ENCODE data around the gene SND1.
"Not testable (repeated sequence)": the region's sequence is repeated elsewhere in the genome, so short reads cannot be mapped to it uniquely, and the experiment has no call there.

SND1 gene

GRCh38 chr7:127821146-127821545 is 169.2 kb downstream of the SND1 start:
- Mint-ChIP-seq H3K36me3 (peaks cover 23% of the 10 kb centered on the region), H3K27ac (peak overlapping the region; percentile 59), H3K27me3 (no peaks in the 10 kb centered on the region), H3K4me3 (no peak overlapping the region), H3K9me3 (no peaks in the 10 kb centered on the region), H3K4me1 (peaks cover 47% of the 10 kb centered on the region)
- ATAC-seq = no peak

DNA sequence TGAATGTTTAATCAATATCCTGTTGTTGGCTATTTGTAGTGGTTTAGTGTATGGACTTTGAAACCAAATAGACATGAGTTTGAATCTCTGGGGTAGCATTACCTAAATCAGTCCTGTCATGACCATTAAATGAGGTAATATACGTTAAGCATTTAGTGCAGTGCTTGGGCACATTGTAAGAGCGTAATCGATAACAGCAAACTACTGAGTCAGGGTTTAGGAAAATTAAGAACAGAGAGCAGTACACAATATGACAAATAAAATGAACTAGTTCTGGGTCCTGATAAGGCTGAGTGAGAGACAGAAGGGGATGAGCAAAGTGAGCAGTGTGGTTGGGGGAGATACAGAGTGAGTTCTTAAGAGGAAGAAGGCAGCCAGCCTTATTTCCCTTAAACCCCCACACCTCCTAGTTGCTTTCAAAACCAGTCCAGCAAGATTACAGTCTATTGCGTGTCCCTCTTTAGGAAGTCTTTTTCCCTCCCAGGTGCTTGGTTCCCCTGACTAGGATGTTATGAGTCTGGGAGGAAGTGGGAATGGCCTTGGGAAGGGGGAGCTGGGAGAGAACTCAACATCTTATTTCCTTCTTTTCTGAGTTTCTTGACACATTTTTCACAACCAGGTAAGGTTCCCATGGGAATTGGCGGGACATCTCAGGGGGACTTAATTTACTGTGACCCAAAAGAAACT is 171.0 kb downstream of the SND1 start:
- peak overlapping the region; percentile 7 for H3K27ac Mint-ChIP-seq
- ATAC-seq = peak; percentile 79
- no peaks in the 10 kb centered on the region for H3K9me3 Mint-ChIP-seq
- no peak overlapping the region for H3K4me3 Mint-ChIP-seq
- no peaks in the 10 kb centered on the region for H3K27me3 Mint-ChIP-seq
- H3K36me3 Mint-ChIP-seq = peaks cover 16% of the 10 kb centered on the region
- H3K4me1 Mint-ChIP-seq = peaks cover 42% of the 10 kb centered on the region

GRCh38 chr7:127824682-127825081 is 172.7 kb downstream of the SND1 start:
- peaks cover 38% of the 10 kb centered on the region for H3K4me1 Mint-ChIP-seq
- H3K9me3 Mint-ChIP-seq = no peaks in the 10 kb centered on the region
- no peak overlapping the region for H3K4me3 Mint-ChIP-seq
- H3K36me3 Mint-ChIP-seq = peaks cover 8% of the 10 kb centered on the region
- peak overlapping the region; percentile 13 for H3K27ac Mint-ChIP-seq
- H3K27me3 Mint-ChIP-seq = no peaks in the 10 kb centered on the region
- ATAC-seq = no peak

DNA sequence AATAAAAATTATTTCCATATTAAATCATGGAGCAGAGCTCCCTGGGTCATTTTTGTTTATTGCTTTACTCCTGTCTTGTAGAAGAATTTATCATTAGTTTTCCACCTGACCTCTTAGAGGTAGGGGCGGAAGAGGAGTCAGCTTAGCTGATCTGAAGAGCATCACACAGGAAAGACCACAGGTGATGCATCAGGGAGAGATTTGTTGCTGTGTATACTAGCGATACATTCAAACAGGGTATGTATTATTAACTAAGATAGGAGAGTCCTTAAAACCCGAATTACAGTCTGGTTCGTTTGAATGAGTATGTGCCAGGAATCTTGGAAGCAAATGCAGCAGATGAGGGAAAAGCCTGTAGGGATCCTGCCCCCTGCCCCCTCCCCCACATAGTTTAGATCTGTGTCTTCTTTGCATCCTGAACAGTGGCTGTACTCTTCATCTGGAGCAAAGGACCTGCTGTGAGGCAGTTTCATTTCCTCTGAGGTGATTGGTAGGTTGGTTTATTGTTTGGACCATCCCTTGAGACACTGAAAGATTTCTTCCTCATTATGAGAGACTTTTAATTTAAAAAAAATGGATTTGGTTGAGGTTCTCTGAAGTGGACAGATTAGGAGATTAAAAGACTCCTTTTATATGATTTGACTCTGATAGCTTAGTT is 177.0 kb downstream of the SND1 start:
- Mint-ChIP-seq H3K4me1 (peaks cover 19% of the 10 kb centered on the region), H3K27ac (peak overlapping the region; percentile 8), H3K4me3 (no peak overlapping the region), H3K27me3 (no peaks in the 10 kb centered on the region), H3K36me3 (peaks cover 24% of the 10 kb centered on the region), H3K9me3 (no peaks in the 10 kb centered on the region)
- ATAC-seq = peak; percentile 66

- peaks cover 45% of the 10 kb centered on the region for H3K36me3 Mint-ChIP-seq
- no peak overlapping the region for H3K27ac Mint-ChIP-seq
- no peak for ATAC-seq
- H3K4me3 Mint-ChIP-seq = no peak overlapping the region
- H3K27me3 Mint-ChIP-seq = no peaks in the 10 kb centered on the region
- H3K9me3 Mint-ChIP-seq = peaks cover 4% of the 10 kb centered on the region
- peaks cover 20% of the 10 kb centered on the region for H3K4me1 Mint-ChIP-seq
Measured at GRCh38 chr7:127831318-127832219, 179.6 kb downstream of the SND1 start.

DNA sequence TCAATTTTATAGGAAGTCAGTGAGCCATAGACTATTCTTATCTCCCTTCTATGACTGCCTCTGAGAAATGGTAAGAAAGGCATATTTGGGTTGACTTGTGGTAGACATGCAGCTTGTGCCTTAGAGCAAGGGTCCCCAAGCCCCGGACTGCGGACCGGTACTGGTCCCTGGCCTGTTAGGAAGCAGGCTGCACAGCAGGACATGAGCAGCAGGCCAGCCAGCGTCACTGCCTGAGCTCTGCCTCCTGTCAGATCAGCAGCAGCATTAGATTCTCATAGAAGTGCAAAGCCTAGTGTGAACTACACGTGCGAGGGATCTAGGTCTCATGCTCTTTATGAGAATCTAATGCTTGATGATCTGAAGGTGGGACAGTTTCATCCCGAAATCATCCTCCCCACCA is 180.6 kb downstream of the SND1 start:
- peaks cover 4% of the 10 kb centered on the region for H3K9me3 Mint-ChIP-seq
- H3K4me3 Mint-ChIP-seq = no peak overlapping the region
- no peak overlapping the region for H3K27ac Mint-ChIP-seq
- peaks cover 54% of the 10 kb centered on the region for H3K36me3 Mint-ChIP-seq
- no peaks in the 10 kb centered on the region for H3K27me3 Mint-ChIP-seq
- ATAC-seq = no peak
- H3K4me1 Mint-ChIP-seq = peaks cover 21% of the 10 kb centered on the region

- no peak for ATAC-seq
- Mint-ChIP-seq H3K9me3 (peaks cover 8% of the 10 kb centered on the region), H3K27me3 (no peaks in the 10 kb centered on the region), H3K4me1 (peaks cover 25% of the 10 kb centered on the region), H3K27ac (no peak overlapping the region), H3K4me3 (no peak overlapping the region), H3K36me3 (peaks cover 59% of the 10 kb centered on the region)
Measured at GRCh38 chr7:127833641-127834040, 181.6 kb downstream of the SND1 start.

- Mint-ChIP-seq H3K4me1 (peaks cover 12% of the 10 kb centered on the region), H3K4me3 (no peak overlapping the region), H3K9me3 (peaks cover 8% of the 10 kb centered on the region), H3K27ac (peak overlapping the region; percentile 27), H3K36me3 (peaks cover 73% of the 10 kb centered on the region), H3K27me3 (no peaks in the 10 kb centered on the region)
- no peak for ATAC-seq
Measured at GRCh38 chr7:127835679-127836078, 183.7 kb downstream of the SND1 start.

GRCh38 chr7:127837816-127838410 is 185.9 kb downstream of the SND1 start:
- peaks cover 12% of the 10 kb centered on the region for H3K4me1 Mint-ChIP-seq
- not testable (repeated sequence) for H3K9me3 Mint-ChIP-seq, H3K27me3 Mint-ChIP-seq, H3K4me3 Mint-ChIP-seq
- peak; percentile 89 for ATAC-seq
- peaks cover 68% of the 10 kb centered on the region for H3K36me3 Mint-ChIP-seq
- H3K27ac Mint-ChIP-seq = peak overlapping the region; percentile 55

- peaks cover 69% of the 10 kb centered on the region for H3K36me3 Mint-ChIP-seq
- no peak for ATAC-seq
- H3K27me3 Mint-ChIP-seq = no peaks in the 10 kb centered on the region
- H3K4me3 Mint-ChIP-seq = no peak overlapping the region
- no peak overlapping the region for H3K27ac Mint-ChIP-seq
- peaks cover 8% of the 10 kb centered on the region for H3K4me1 Mint-ChIP-seq
- H3K9me3 Mint-ChIP-seq = peaks cover 8% of the 10 kb centered on the region
Measured at GRCh38 chr7:127838816-127839415, 186.9 kb downstream of the SND1 start.

- peaks cover 72% of the 10 kb centered on the region for H3K36me3 Mint-ChIP-seq
- peaks cover 8% of the 10 kb centered on the region for H3K9me3 Mint-ChIP-seq
- H3K27ac Mint-ChIP-seq = no peak overlapping the region
- H3K4me3 Mint-ChIP-seq = no peak overlapping the region
- ATAC-seq = no peak
- no peaks in the 10 kb centered on the region for H3K27me3 Mint-ChIP-seq
- peaks cover 7% of the 10 kb centered on the region for H3K4me1 Mint-ChIP-seq
Measured at GRCh38 chr7:127840226-127840951, 188.4 kb downstream of the SND1 start.

GRCh38 chr7:127844165-127844564 is 192.2 kb downstream of the SND1 start:
- ATAC-seq = no peak
- Mint-ChIP-seq H3K36me3 (peaks cover 59% of the 10 kb centered on the region), H3K9me3 (no peaks in the 10 kb centered on the region), H3K27me3 (no peaks in the 10 kb centered on the region), H3K4me1 (no peaks in the 10 kb centered on the region), H3K4me3 (no peak overlapping the region), H3K27ac (peak overlapping the region; percentile 50)

DNA sequence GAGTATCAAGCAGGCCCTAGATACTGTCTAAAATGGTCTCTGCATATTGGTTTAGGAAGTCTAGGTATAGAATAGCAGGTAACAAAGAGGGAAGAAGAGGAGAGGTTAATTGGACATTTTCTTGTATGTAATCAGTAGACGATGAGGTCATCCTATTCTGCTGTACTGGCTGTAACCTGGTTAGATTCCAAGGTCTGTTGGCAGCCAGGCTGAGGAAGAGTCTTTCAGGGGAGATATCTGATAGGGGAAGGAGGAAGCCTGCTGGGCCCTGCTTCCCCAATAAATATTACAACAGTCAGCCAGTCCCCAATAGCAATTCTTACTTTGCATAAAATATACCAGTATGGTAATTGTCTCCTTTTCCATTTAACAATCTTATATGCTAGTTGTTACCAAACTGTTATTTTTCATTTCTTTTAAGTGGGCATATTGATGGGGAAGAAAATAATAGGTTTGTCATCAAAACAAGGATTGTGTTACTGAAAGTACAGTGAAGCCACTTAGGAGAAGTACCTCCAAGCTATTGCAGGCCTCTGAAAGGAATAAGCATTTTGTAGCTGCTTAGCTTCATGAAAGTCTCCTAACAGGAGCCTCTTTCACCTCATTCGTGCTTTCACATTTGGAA is 192.8 kb downstream of the SND1 start:
- Mint-ChIP-seq H3K36me3 (peaks cover 64% of the 10 kb centered on the region), H3K9me3 (no peaks in the 10 kb centered on the region), H3K4me1 (peaks cover 3% of the 10 kb centered on the region), H3K27ac (peak overlapping the region; percentile 50), H3K27me3 (no peaks in the 10 kb centered on the region), H3K4me3 (no peak overlapping the region)
- no peak for ATAC-seq
